ENCODE results near the gene TSHZ2.

TSHZ2 gene

DNA sequence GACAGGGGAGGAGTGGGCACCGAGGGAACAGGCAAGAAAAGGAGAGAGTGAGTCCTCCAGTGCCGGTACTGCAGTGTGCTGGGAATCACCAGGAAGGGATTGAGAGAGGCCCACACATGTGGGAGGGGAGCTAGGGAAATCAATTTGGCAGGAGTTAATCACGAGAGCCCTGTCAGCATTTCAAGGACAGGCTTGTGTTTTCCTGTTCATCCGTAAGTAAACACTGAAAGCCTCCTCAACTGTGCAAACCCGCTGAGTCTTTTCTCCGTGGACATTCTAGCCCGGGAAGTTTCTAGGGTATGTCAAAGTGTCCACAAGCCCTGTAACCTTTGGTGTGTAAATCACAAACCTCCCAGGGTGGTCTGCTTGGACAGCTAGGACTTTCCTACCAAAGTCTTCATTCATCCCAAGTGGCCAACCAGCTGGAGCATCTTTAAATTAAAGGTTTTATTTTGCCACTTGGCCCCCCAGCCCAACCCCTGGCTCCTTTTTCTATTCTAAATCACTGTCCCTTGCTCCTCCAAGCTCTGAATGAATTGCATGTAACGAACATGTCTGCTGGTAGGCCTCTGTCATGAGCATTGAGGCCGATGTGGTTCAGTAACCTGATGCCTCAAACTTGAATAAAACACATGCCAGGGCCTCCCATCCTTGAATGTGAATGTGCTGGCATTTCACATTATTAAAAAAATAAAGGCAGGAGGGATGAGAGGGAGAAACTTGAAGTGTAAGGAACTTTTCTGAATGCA, 472.4 kb downstream of the TSHZ2 start:
- DNase-seq (ENCODE audit: insufficient read length, low spot score), result no peak
- FAIRE-seq, result no peak
- TF ChIP-seq, protein P1, sequence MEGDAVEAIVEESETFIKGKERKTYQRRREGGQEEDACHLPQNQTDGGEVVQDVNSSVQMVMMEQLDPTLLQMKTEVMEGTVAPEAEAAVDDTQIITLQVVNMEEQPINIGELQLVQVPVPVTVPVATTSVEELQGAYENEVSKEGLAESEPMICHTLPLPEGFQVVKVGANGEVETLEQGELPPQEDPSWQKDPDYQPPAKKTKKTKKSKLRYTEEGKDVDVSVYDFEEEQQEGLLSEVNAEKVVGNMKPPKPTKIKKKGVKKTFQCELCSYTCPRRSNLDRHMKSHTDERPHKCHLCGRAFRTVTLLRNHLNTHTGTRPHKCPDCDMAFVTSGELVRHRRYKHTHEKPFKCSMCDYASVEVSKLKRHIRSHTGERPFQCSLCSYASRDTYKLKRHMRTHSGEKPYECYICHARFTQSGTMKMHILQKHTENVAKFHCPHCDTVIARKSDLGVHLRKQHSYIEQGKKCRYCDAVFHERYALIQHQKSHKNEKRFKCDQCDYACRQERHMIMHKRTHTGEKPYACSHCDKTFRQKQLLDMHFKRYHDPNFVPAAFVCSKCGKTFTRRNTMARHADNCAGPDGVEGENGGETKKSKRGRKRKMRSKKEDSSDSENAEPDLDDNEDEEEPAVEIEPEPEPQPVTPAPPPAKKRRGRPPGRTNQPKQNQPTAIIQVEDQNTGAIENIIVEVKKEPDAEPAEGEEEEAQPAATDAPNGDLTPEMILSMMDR (IDR thresholded peaks at IDR 0.05; ENCODE audit: insufficient read depth, missing control alignments), result no peak

GRCh38 chr20:53445321-53445731, 473.2 kb downstream of the TSHZ2 start:
- TF ChIP-seq, protein P1 (IDR thresholded peaks at IDR 0.05; ENCODE audit: insufficient read depth, missing control alignments), result no peak
- FAIRE-seq (no peak), DNase-seq (ENCODE audit: insufficient read length, low spot score) (no peak)

DNA sequence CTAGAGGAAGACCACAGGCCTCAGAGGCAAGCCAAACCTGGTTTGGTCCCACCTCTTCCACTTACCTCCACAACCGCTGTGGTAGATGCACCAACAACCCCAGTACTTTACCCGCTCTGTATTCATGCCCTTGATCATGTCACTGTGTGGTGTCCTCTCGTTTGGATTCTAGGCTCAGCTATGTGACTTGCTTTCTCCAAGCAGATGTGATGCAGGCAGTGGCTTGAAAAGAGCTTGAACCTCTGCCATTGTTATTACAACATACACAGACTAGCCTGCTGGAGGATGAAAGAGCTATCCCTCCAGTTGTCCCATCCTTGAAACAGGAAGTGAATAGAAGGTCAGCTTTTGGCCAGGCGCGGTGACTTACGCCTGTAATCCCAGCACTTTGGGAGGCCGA, 473.8 kb downstream of the TSHZ2 start:
- TF ChIP-seq, protein P1 (IDR thresholded peaks at IDR 0.05; ENCODE audit: insufficient read depth, missing control alignments), result no peak
- DNase-seq (ENCODE audit: insufficient read length, low spot score), result no peak
- FAIRE-seq, result no peak

DNA sequence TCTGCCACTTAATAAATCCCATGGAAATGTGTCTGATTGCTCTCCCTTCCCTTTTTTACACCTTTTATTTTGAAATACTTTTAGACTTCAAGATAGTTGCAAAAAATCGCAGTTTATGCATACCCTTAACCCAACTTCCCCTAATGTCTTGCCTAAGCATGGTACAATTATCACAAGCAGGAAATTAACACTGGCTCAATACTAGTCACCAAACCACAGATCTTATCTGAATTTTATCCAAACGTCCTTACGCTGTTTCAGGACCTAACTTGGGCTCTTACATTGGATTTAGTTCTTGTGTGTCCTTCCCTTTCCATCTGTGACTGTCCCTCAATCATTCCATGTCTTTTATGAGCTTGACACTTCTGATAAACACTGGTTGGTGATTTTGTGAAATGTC, 475.2 kb downstream of the TSHZ2 start:
- TF ChIP-seq, protein P1 (IDR thresholded peaks at IDR 0.05; ENCODE audit: insufficient read depth, missing control alignments), result no peak
- DNase-seq (ENCODE audit: insufficient read length, low spot score) (no peak), FAIRE-seq (no peak)

- TF ChIP-seq, protein P1 (IDR thresholded peaks at IDR 0.05; ENCODE audit: insufficient read depth, missing control alignments), result no peak
- no peak for FAIRE-seq
These were observed 476.3 kb downstream of the TSHZ2 start for GRCh38 chr20:53448426-53448825.

DNA sequence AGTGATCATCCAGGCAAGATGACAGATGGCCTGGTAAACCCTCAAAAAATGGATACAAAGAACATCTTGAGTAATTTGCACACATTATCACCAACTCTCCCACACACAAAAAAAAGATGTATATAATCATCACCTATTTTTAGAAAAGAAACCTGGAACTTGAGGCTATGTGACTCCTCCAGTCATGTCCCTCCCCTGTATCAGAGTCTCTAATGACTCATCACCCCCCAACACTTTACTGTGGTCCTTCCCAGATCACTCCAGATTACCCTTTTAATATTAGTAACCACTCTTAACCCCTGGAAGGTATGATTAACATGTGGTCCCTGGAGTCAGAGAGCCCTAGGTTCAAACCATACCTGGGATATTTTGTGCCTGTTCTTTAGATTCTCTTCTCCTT, 476.7 kb downstream of the TSHZ2 start:
- TF ChIP-seq, protein P1 (IDR thresholded peaks at IDR 0.05; ENCODE audit: insufficient read depth, missing control alignments), result no peak
- FAIRE-seq (no peak), DNase-seq (ENCODE audit: insufficient read length, low spot score) (no peak)

More at GRCh38 chr20:53448426-53448825, 476.3 kb downstream of the TSHZ2 start:
- no peak for DNase-seq (ENCODE audit: insufficient read length, low spot score)

DNA sequence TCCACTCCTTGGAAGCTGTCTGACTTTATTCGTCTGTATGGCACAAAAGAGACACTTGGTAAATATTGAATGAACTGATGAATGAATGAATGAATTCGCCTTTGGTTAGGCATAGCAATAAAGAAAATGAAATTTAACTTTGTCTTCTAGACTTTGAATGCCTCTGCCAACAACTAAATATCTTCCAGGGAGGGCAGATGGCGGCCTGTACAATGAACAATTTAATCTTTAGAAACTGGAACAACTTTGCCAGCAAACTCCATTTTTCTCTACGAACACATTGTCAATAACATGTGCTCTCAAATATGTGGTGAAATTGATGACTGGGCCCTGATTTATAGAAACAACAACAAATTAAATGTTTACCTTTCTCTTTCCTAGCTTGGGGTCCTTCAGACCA, 480.9 kb downstream of the TSHZ2 start:
- no peak for DNase-seq (ENCODE audit: insufficient read length, low spot score)
- TF ChIP-seq, protein P1 (IDR thresholded peaks at IDR 0.05; ENCODE audit: insufficient read depth, missing control alignments), result no peak
- FAIRE-seq, result no peak
